ENCODE data around the gene ATG2A. TPM values are rescaled to one million over a fixed set of nuclear protein-coding genes. Genes with fewer than 3 reads are reported as not detected.

ATG2A gene
- total and polyA plus RNA-seq, 9 of the 15 experiments (the other 6 are each of a cell fraction or from before 2014, with no cell fraction given), result 0.25 to 45.9 (median 5.2) TPM

DNA sequence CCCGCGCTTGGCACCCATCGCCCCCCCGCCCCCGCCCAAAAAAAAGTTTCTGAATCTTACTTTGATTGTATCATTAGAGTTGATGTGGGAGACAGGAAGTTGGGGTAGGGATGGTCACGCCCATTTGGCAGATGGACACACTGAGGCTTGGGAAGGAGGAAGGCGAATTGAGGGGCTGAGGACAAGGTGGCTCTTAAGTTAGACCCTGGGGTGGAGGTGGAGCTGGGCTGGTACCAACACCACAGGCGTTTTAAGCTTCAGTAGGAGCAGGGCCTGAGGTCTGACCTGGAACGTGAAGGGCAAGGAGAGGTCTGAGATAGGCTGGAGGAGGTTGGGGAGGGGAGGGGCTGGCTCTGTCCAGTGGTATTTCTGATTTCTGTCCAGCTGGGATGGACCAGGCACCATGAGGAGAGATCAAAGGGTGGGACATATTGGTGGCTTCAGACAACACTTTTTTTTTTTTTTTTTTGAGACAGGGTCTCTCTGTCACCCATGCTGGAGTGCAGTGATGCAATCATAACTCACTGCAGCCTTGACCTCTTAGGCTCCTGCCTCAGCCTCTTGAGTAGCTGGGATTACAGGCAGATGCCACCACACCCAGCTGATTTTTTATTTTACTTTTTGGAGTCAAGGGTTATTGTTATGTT is 71.8 kb downstream of the ATG2A start (continued):
- TF ChIP-seq, protein P1, sequence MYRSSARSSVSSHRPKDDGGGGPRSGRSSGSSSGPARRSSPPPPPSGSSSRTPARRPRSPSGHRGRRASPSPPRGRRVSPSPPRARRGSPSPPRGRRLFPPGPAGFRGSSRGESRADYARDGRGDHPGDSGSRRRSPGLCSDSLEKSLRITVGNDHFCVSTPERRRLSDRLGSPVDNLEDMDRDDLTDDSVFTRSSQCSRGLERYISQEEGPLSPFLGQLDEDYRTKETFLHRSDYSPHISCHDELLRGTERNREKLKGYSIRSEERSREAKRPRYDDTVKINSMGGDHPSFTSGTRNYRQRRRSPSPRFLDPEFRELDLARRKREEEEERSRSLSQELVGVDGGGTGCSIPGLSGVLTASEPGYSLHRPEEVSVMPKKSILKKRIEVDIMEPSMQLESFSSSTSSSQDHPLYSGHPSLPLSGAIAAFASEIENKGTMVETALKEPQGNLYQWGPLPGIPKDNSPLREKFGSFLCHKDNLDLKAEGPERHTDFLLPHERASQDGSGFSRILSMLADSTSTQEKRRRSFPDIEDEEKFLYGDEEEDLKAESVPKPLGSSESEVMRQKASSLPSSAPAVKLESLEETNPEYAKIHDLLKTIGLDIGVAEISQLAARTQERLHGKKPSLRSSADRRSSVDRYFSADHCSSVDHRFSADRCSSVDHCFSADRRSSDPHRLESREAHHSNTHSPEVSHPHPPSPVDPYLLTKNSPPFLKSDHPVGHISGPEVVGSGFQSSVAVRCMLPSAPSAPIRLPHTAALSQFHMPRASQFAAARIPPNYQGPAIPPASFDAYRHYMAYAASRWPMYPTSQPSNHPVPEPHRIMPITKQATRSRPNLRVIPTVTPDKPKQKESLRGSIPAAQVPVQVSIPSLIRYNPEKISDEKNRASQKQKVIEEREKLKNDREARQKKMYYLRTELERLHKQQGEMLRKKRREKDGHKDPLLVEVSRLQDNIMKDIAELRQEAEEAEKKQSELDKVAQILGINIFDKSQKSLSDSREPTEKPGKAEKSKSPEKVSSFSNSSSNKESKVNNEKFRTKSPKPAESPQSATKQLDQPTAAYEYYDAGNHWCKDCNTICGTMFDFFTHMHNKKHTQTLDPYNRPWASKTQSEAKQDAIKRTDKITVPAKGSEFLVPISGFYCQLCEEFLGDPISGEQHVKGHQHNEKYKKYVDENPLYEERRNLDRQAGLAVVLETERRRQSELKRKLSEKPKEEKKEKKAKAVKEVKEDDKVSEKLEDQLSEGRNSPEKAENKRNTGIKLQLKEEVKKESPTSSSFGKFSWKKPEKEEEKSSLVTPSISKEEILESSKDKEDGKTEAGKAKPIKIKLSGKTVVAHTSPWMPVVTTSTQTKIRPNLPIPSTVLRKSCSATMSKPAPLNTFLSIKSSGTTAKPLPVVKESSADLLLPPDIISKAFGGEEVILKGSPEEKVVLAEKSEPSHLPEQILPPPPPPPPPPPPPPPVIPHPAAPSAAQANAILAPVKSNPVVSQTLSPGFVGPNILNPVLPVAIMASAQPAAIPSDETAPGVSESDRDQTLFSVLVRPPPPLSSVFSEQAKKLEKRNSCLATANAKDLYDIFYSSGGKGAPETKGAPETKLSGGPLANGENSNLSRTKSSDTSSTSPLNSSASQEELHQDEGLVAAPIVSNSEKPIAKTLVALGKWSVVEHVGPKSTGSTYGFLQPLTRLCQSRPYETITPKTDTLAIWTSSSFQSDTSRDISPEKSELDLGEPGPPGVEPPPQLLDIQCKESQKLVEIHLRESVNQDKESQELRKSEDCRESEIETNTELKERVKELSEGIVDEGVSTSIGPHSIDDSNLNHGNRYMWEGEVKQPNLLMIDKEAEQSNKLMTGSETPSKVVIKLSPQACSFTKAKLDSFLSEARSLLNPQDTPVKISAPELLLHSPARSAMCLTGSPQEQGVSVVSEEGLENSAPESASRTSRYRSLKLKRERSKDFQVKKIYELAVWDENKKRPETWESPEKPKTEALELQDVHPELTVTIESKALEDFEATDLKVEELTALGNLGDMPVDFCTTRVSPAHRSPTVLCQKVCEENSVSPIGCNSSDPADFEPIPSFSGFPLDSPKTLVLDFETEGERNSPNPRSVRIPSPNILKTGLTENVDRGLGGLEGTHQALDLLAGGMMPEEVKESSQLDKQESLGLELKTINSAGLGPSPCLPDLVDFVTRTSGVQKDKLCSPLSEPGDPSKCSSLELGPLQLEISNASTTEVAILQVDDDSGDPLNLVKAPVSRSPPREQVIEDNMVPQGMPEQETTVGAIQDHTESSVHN (IDR thresholded peaks at IDR 0.05; ENCODE audit: borderline replicate concordance in 1 of 2, low read depth in 1 of 2), result no peak
- TF ChIP-seq MYNN (IDR thresholded peaks at IDR 0.05), result no peak
- no peak for TF ChIP-seq MYNN (CRISPR knock-in tag; IDR thresholded peaks at IDR 0.05)
- no peak for TF ChIP-seq NR2C2 (CRISPR knock-in tag; IDR thresholded peaks at IDR 0.05)
- TF ChIP-seq NR2C2 (tag; IDR thresholded peaks at IDR 0.05), result no peak; the same call in 1 of the 2 replicates
- no peak for TF ChIP-seq YBX1 (IDR thresholded peaks at IDR 0.05)
- TF ChIP-seq, protein P2, sequence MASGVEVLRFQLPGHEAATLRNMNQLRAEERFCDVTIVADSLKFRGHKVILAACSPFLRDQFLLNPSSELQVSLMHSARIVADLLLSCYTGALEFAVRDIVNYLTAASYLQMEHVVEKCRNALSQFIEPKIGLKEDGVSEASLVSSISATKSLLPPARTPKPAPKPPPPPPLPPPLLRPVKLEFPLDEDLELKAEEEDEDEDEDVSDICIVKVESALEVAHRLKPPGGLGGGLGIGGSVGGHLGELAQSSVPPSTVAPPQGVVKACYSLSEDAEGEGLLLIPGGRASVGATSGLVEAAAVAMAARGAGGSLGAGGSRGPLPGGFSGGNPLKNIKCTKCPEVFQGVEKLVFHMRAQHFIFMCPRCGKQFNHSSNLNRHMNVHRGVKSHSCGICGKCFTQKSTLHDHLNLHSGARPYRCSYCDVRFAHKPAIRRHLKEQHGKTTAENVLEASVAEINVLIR (CRISPR knock-in tag; IDR thresholded peaks at IDR 0.05), result no peak
- TF ChIP-seq SMARCB1 (IDR thresholded peaks at IDR 0.05; ENCODE audit: insufficient read length, low read depth), result no peak
- TF ChIP-seq, protein P3, sequence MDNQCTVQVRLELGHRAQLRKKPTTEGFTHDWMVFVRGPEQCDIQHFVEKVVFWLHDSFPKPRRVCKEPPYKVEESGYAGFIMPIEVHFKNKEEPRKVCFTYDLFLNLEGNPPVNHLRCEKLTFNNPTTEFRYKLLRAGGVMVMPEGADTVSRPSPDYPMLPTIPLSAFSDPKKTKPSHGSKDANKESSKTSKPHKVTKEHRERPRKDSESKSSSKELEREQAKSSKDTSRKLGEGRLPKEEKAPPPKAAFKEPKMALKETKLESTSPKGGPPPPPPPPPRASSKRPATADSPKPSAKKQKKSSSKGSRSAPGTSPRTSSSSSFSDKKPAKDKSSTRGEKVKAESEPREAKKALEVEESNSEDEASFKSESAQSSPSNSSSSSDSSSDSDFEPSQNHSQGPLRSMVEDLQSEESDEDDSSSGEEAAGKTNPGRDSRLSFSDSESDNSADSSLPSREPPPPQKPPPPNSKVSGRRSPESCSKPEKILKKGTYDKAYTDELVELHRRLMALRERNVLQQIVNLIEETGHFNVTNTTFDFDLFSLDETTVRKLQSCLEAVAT (IDR thresholded peaks at IDR 0.05), result 0 out of 4 replicates have a peak, but pooled peaks of 1 of the 2 experiments have one; percentile 51
- TF ChIP-seq JUN (IDR thresholded peaks at IDR 0.05; ENCODE audit: borderline replicate concordance, low read depth, low read length), result no peak
- TF ChIP-seq JUN (CRISPR knock-in tag; IDR thresholded peaks at IDR 0.05; ENCODE audit: borderline replicate concordance), result no peak
- no peak for TF ChIP-seq ZKSCAN8 (CRISPR knock-in tag; IDR thresholded peaks at IDR 0.05)
- no peak for TF ChIP-seq CHCHD3 (CRISPR knock-in tag; IDR thresholded peaks at IDR 0.05)
- TF ChIP-seq EGR1 (conservative IDR thresholded peaks at IDR 0.05), result no peak
- TF ChIP-seq IRF2 (CRISPR knock-in tag; IDR thresholded peaks at IDR 0.05), result no peak
- TF ChIP-seq, protein P4, sequence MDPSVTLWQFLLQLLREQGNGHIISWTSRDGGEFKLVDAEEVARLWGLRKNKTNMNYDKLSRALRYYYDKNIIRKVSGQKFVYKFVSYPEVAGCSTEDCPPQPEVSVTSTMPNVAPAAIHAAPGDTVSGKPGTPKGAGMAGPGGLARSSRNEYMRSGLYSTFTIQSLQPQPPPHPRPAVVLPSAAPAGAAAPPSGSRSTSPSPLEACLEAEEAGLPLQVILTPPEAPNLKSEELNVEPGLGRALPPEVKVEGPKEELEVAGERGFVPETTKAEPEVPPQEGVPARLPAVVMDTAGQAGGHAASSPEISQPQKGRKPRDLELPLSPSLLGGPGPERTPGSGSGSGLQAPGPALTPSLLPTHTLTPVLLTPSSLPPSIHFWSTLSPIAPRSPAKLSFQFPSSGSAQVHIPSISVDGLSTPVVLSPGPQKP (CRISPR knock-in tag; IDR thresholded peaks at IDR 0.05), result no peak
- TF ChIP-seq SMAD3 (CRISPR knock-in tag; conservative IDR thresholded peaks at IDR 0.05), result no peak

Measured in K562 (cell line).